H9 (cell line): ENCODE measurements around the gene HEPH. TPM values are rescaled to one million over a fixed set of nuclear protein-coding genes. Genes with fewer than 3 reads are reported as not detected.
"Not testable (repeated sequence)": the region's sequence is repeated elsewhere in the genome, so short reads cannot be mapped to it uniquely, and the experiment has no call there.

Experiments used
- DNase-seq: peaks from one replicate; pipeline ENCODE4 v3.0.0-alpha.2; 2017
- H2AFZ ChIP-seq: one replicate; pipeline ENCODE4 v1.6.1; 2013; ENCODE audit warnings: mild to moderate bottlenecking, low read length, control low read depth, moderate library complexity
- H2AK5ac ChIP-seq: 2 replicates; pipeline ENCODE4 v1.6.1; 2013; ENCODE audit warnings: low read length, control low read depth, mixed read lengths; ENCODE audit not compliant: insufficient read length
- H2BK120ac ChIP-seq: one replicate; pipeline ENCODE4 v1.6.1; 2013; ENCODE audit warnings: low read depth, mild to moderate bottlenecking, low read length, control low read depth, inconsistent platforms; ENCODE audit not compliant: poor library complexity, severe bottlenecking
- H2BK12ac ChIP-seq: 2 replicates; pipeline ENCODE4 v1.6.1; 2013; ENCODE audit warnings: low read length, control low read depth, mixed read lengths, low read depth; ENCODE audit not compliant: insufficient read length
- H2BK15ac ChIP-seq: 2 replicates; pipeline ENCODE4 v1.6.1; 2013; ENCODE audit warnings: low read depth, low read length, control low read depth
- H2BK20ac ChIP-seq: one replicate; pipeline ENCODE4 v1.6.1; 2013; ENCODE audit warnings: low read depth, mild to moderate bottlenecking, low read length, control low read depth, inconsistent platforms; ENCODE audit not compliant: poor library complexity, severe bottlenecking
- H2BK5ac ChIP-seq: 2 replicates; pipeline ENCODE4 v1.6.1; 2013; ENCODE audit warnings: low read length, control low read depth, mixed read lengths; ENCODE audit not compliant: insufficient read length
- H3K14ac ChIP-seq: 2 replicates; pipeline ENCODE4 v1.6.1; 2013; ENCODE audit warnings: low read length, control low read depth; ENCODE audit not compliant: insufficient read depth
- H3K18ac ChIP-seq: 2 replicates; pipeline ENCODE4 v1.6.1; 2013; ENCODE audit warnings: low read depth, mild to moderate bottlenecking, mixed read lengths, low read length, control low read depth; ENCODE audit not compliant: insufficient read length
- H3K23ac ChIP-seq: 2 replicates; pipeline ENCODE4 v1.6.1; 2013; ENCODE audit warnings: low read length, control low read depth, mixed read lengths, low read depth; ENCODE audit not compliant: insufficient read length
- H3K23me2 ChIP-seq: 2 replicates; pipeline ENCODE4 v1.6.1; 2013; ENCODE audit warnings: low read depth, mild to moderate bottlenecking, mixed read lengths, low read length, control low read depth; ENCODE audit not compliant: insufficient read length, poor library complexity, severe bottlenecking
- H3K27ac ChIP-seq: 2 replicates; pipeline ENCODE4 v1.5.1; 2013; ENCODE audit warnings: low read length, control low read depth, mixed read lengths, low read depth; ENCODE audit not compliant: insufficient read length
- H3K27me3 ChIP-seq: 2 replicates; pipeline ENCODE4 v1.6.1; 2013; ENCODE audit warnings: low read length, control low read depth, inconsistent platforms; ENCODE audit not compliant: insufficient read depth
- H3K4ac ChIP-seq: 2 replicates; pipeline ENCODE4 v1.6.1; 2013; ENCODE audit warnings: low read depth, mild to moderate bottlenecking, control low read depth, inconsistent platforms, low read length, moderate library complexity
- H3K4me1 ChIP-seq: 2 replicates; pipeline ENCODE4 v1.6.1; 2013; ENCODE audit warnings: low read length, control low read depth, inconsistent platforms; ENCODE audit not compliant: insufficient read depth
- H3K4me2 ChIP-seq: 2 replicates; pipeline ENCODE4 v1.6.1; 2013; ENCODE audit warnings: low read length, control low read depth, mixed read lengths; ENCODE audit not compliant: insufficient read length, insufficient read depth
- H3K56ac ChIP-seq: 2 replicates; pipeline ENCODE4 v1.6.1; 2013; ENCODE audit warnings: low read depth, mild to moderate bottlenecking, mixed read lengths, low read length, control low read depth; ENCODE audit not compliant: insufficient read length
- H3K79me1 ChIP-seq: 2 replicates; pipeline ENCODE4 v1.6.1; 2013; ENCODE audit warnings: low read depth, mild to moderate bottlenecking, moderate library complexity, low read length, control low read depth, inconsistent platforms; ENCODE audit not compliant: insufficient read depth, poor library complexity, severe bottlenecking
- H3K79me2 ChIP-seq: 2 replicates; pipeline ENCODE4 v1.6.1; 2013; ENCODE audit warnings: low read length, control low read depth, inconsistent platforms; ENCODE audit not compliant: insufficient read depth
- H3K9ac ChIP-seq: 2 replicates; pipeline ENCODE4 v1.6.1; 2013; ENCODE audit warnings: low read length, control low read depth, mixed read lengths; ENCODE audit not compliant: insufficient read length; ENCODE audit errors: extremely low read depth
- H3K9me3 ChIP-seq: one replicate; pipeline ENCODE4 v1.6.1; 2013; ENCODE audit warnings: low read depth, low read length, inconsistent platforms; ENCODE audit not compliant: control insufficient read depth
- H3T11ph ChIP-seq: one replicate; pipeline ENCODE4 v1.6.1; 2013; ENCODE audit warnings: mild to moderate bottlenecking, low read length, control low read depth, inconsistent platforms
- H4K20me1 ChIP-seq: one replicate; pipeline ENCODE4 v1.6.1; 2013; ENCODE audit not compliant: control insufficient read depth, insufficient read length, insufficient read depth
- H4K5ac ChIP-seq: 2 replicates; pipeline ENCODE4 v1.6.1; 2013; ENCODE audit warnings: low read depth, mild to moderate bottlenecking, mixed read lengths, low read length, control low read depth; ENCODE audit not compliant: insufficient read length
- H4K8ac ChIP-seq: replicated peaks from 2 replicates; pipeline ENCODE4 v1.6.1; 2013; ENCODE audit warnings: low read length, control low read depth, mixed read lengths, low read depth; ENCODE audit not compliant: insufficient read length
- H4K91ac ChIP-seq: 2 replicates; pipeline ENCODE4 v1.6.1; 2013; ENCODE audit warnings: low read depth, mild to moderate bottlenecking, moderate library complexity, mixed read lengths, low read length, control low read depth; ENCODE audit not compliant: insufficient read length
- H3K27ac Mint-ChIP-seq, 3 experiments: 2 replicates in 2 of 3; 3 replicates in 1 of 3; pipeline ENCODE4 v1.8.0; 2020 to 2021; ENCODE audit warnings: mixed read lengths in 3 of 3, mild to moderate bottlenecking in 1 of 3, moderate library complexity in 1 of 3
- H3K27me3 Mint-ChIP-seq: 2 replicates; pipeline ENCODE4 v1.8.0; 2021; ENCODE audit warnings: low read depth, mild to moderate bottlenecking, moderate library complexity, mixed read lengths
- H3K36me3 Mint-ChIP-seq, 3 experiments: 2 replicates in 2 of 3; 3 replicates in 1 of 3; pipeline ENCODE4 v1.8.0; 2020 to 2021; ENCODE audit warnings: low read depth in 3 of 3, mixed read lengths in 3 of 3; ENCODE audit not compliant: insufficient read depth in 1 of 3
- H3K4me1 Mint-ChIP-seq, 2 experiments: 2 replicates each; pipeline ENCODE4 v1.8.0; 2020; ENCODE audit warnings: mixed read lengths in 2 of 2
- H3K4me3 Mint-ChIP-seq, 2 experiments: 2 replicates in 1 of 2; 3 replicates in 1 of 2; pipeline ENCODE4 v1.8.0; 2020 to 2021; ENCODE audit warnings: mild to moderate bottlenecking in 2 of 2, mixed read lengths in 2 of 2, moderate library complexity in 1 of 2
- H3K9me3 Mint-ChIP-seq, 2 experiments: 2 replicates in 1 of 2; 3 replicates in 1 of 2; pipeline ENCODE4 v1.8.0; 2020; ENCODE audit warnings: mild to moderate bottlenecking in 2 of 2, mixed read lengths in 2 of 2, moderate library complexity in 1 of 2
- CTCF ChIP-seq: fragments of 200-600 bp; sonication (generic); conservative IDR thresholded peaks from 3 replicates; pipeline ENCODE4 v1.8.0; 2021; ENCODE audit warnings: antibody characterized with exemption, mild to moderate bottlenecking
- WGBS: extraction: QIAGEN DNeasy Blood & Tissue Kit; methylation state at CpG from one replicate; pipeline ENCODE4 v1.1.7; 2013; ENCODE audit warnings: missing lambda C conversion rate, low lambda C conversion rate, mixed read lengths; ENCODE audit not compliant: insufficient read length; ENCODE audit errors: extremely low coverage; 5-methylcytosine and 5-hydroxymethylcytosine counted together
- total RNA-seq: library from RNA; stranded (reverse); gene quantifications from 2 replicates; pipeline ENCODE4 v1.2.1, GENCODE V29; 2021

HEPH gene
- total RNA-seq, 1 experiment from 2014 or later = 60.6 TPM

GRCh38 chrX:66130469-66130868, 33.6 kb upstream of the HEPH start:
- Histone ChIP-seq H2BK5ac (no peak overlapping the region), H2AFZ (no peak overlapping the region), H3K18ac (no peak overlapping the region), H4K91ac (no peak overlapping the region), H3K23me2 (no peaks in the 10 kb centered on the region), H3K9me3 (no peaks in the 10 kb centered on the region), H2AK5ac (no peak overlapping the region), H3K14ac (no peak overlapping the region), H3K4ac (no peak overlapping the region), H3K27ac (no peak overlapping the region), H3K79me1 (no peaks in the 10 kb centered on the region), H4K5ac (no peak overlapping the region), H3K23ac (no peak overlapping the region), H2BK15ac (no peak overlapping the region), H3K27me3 (no peaks in the 10 kb centered on the region), H2BK20ac (no peak overlapping the region), H3K56ac (no peak overlapping the region), H3K4me1 (no peaks in the 10 kb centered on the region), H3K9ac (no peak overlapping the region), H2BK12ac (no peak overlapping the region), H3K79me2 (no peaks in the 10 kb centered on the region), H4K20me1 (no peaks in the 10 kb centered on the region), H4K8ac (no peak overlapping the region), H3K4me2 (no peak overlapping the region), H3T11ph (no peak overlapping the region), H2BK120ac (no peak overlapping the region)
- Mint-ChIP-seq H3K9me3 (peaks cover 71 to 81% of the 10 kb centered on the region in 2 experiments), H3K36me3 (no peaks in the 10 kb centered on the region; a peak in 2 of 7 replicates), H3K27me3 (no peaks in the 10 kb centered on the region; the same call in 1 of the 2 replicates), H3K27ac (no peak overlapping the region), H3K4me3 (no peak overlapping the region), H3K4me1 (no peaks in the 10 kb centered on the region)
- TF ChIP-seq CTCF = no peak
- no peak for DNase-seq

GRCh38 chrX:66135284-66135683, 28.8 kb upstream of the HEPH start:
- H3K4me3 Mint-ChIP-seq, H3K9me3 ChIP-seq, H2BK120ac ChIP-seq, H3K27me3 ChIP-seq, H2BK15ac ChIP-seq, H3K4me2 ChIP-seq, H3K79me1 ChIP-seq, H3K36me3 Mint-ChIP-seq, H3K27me3 Mint-ChIP-seq, H2AK5ac ChIP-seq, H4K5ac ChIP-seq, H2AFZ ChIP-seq, H3K18ac ChIP-seq, H3T11ph ChIP-seq, H3K4me1 ChIP-seq, H3K23me2 ChIP-seq, H2BK12ac ChIP-seq, H3K23ac ChIP-seq, H4K91ac ChIP-seq, H3K4me1 Mint-ChIP-seq, H4K20me1 ChIP-seq, H3K9ac ChIP-seq, H3K27ac ChIP-seq, H2BK20ac ChIP-seq, DNase-seq, H3K4ac ChIP-seq, H2BK5ac ChIP-seq, H3K56ac ChIP-seq, H3K79me2 ChIP-seq, H4K8ac ChIP-seq, H3K14ac ChIP-seq, H3K27ac Mint-ChIP-seq: not testable (repeated sequence)
- H3K9me3 Mint-ChIP-seq = peaks cover 58 to 62% of the 10 kb centered on the region in 2 experiments
- no CpG with 5 or more reads among the region's 4 CpGs for WGBS
